DND-41 (cell line): Measurements from ENCODE around the gene ACAN.

Experiments used
- ATAC-seq: fragments of 200-7000 bp; cut with Tn5 transposase; 3 replicates; pipeline ENCODE4 v1.9.1; 2021; ENCODE audit warnings: low read depth; ENCODE audit not compliant: insufficient read depth
- DNase-seq: peaks from one replicate; pipeline ENCODE4 v3.0.0-alpha.2; 2020
- H2AFZ ChIP-seq: 2 replicates; pipeline ENCODE4 v1.6.0; 2012; ENCODE audit warnings: low read depth, low read length
- H3K27ac ChIP-seq: 2 replicates; pipeline ENCODE4 v1.5.1; 2012; ENCODE audit warnings: low read length, inconsistent platforms
- H3K27me3 ChIP-seq: fragments of 200-600 bp; sonication (generic); 2 replicates; pipeline ENCODE4 v1.6.0; 2012; ENCODE audit warnings: low read length, mild to moderate bottlenecking, inconsistent platforms; ENCODE audit not compliant: insufficient read depth, poor library complexity
- H3K36me3 ChIP-seq: 2 replicates; pipeline ENCODE4 v1.5.1; 2012; ENCODE audit warnings: low read length, inconsistent platforms; ENCODE audit not compliant: insufficient read depth
- H3K4me1 ChIP-seq: 2 replicates; pipeline ENCODE4 v1.5.1; 2012; ENCODE audit warnings: mild to moderate bottlenecking, low read length; ENCODE audit not compliant: insufficient read depth
- H3K4me2 ChIP-seq: 2 replicates; pipeline ENCODE4 v1.6.0; 2012; ENCODE audit warnings: mild to moderate bottlenecking, moderate library complexity, low read length, inconsistent platforms; ENCODE audit not compliant: insufficient read depth
- H3K4me3 ChIP-seq, 2 experiments: fragments of 200-600 bp in 1 of 2; shearing (Covaris generic) in 1 of 2; 2 replicates each; pipeline ENCODE4 v1.5.1; 2012 to 2016; ENCODE audit warnings: inconsistent platforms in 2 of 2, low read length in 2 of 2, mild to moderate bottlenecking in 2 of 2, low read depth in 1 of 2, moderate library complexity in 1 of 2
- H3K79me2 ChIP-seq: 2 replicates; pipeline ENCODE4 v1.6.0; 2012; ENCODE audit warnings: low read length, inconsistent platforms; ENCODE audit not compliant: insufficient read depth
- H3K9ac ChIP-seq: 2 replicates; pipeline ENCODE4 v1.6.0; 2012; ENCODE audit warnings: low read depth, mild to moderate bottlenecking, inconsistent platforms, low read length, moderate library complexity
- H3K9me3 ChIP-seq: 2 replicates; pipeline ENCODE4 v1.5.1; 2012; ENCODE audit warnings: low read length, moderate library complexity, mild to moderate bottlenecking, inconsistent platforms; ENCODE audit not compliant: insufficient read depth, severe bottlenecking
- H4K20me1 ChIP-seq: 2 replicates; pipeline ENCODE4 v1.6.0; 2012; ENCODE audit warnings: low read length; ENCODE audit not compliant: insufficient read depth
- EZH2 ChIP-seq: IDR thresholded peaks from 3 replicates; pipeline ENCODE4 v1.6.1; 2012; ENCODE audit warnings: borderline replicate concordance, low read depth, mild to moderate bottlenecking, moderate library complexity, low read length, inconsistent platforms; ENCODE audit not compliant: severe bottlenecking
- TF ChIP-seq, protein P1 (sequence below): IDR thresholded peaks from 2 replicates; pipeline ENCODE4 v1.5.1; 2012; ENCODE audit warnings: borderline replicate concordance, low read length, moderate library complexity, mild to moderate bottlenecking; ENCODE audit not compliant: poor library complexity, severe bottlenecking; ENCODE audit errors: extremely low read depth

ACAN gene

DNA sequence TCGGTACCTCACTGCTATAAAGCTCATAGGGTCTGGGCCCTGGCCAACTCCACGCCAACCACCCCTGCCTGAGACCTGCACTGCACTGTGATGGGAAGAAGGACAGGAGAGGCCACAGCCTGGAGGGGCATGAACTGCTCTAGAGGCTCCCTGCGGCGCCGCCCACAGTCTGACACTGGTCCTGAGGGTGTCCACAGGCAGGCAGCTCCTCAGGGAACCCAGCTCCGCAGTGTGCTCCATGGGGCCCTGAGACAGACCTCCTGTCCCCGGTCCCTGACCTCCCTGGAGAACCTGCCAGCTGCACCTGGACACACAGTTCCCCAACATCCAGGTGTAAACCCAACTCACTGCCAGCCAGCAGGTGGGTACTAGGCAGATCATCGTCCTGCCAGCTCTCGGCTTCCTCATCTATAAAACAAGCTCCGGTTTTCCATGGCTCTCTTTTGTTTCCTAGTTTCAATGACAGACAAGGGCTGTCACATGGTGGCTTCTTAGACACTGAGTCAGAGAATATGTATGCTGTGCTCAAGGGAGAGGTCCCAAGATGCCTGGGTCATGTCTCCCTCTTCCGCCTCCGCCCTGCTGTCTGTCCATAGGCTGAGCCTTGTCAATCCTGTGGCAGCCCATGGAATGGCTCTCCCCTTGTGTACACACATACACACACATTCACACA lies 97.2 kb downstream of the ACAN start:
- peaks cover 71% of the 10 kb centered on the region for H3K36me3 ChIP-seq
- ATAC-seq, result no peak

DNA sequence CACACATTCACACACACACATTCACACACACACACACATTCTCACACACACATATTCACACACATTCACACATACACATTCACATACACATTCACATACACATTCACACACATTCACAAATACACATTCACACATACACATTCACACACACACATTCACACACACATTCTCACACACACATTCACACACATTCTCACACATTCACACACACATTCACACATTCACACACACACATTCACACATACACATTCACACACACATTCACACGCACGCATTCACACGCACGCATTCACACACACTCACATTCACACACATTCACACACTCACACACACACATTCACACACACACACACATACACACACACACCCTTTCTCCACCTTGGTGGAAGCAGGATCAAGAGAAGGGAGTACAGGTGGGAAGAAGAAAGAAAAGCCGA lies 97.8 kb downstream of the ACAN start:
- no peak for DNase-seq
- peaks cover 42% of the 10 kb centered on the region for H4K20me1 ChIP-seq
- no peak overlapping the region for H3K9ac ChIP-seq
- peaks cover 7% of the 10 kb centered on the region; the same call in 1 of the 2 replicates for H3K79me2 ChIP-seq
- no peak for ATAC-seq
- no peak for TF ChIP-seq EZH2
- TF ChIP-seq, protein P1, sequence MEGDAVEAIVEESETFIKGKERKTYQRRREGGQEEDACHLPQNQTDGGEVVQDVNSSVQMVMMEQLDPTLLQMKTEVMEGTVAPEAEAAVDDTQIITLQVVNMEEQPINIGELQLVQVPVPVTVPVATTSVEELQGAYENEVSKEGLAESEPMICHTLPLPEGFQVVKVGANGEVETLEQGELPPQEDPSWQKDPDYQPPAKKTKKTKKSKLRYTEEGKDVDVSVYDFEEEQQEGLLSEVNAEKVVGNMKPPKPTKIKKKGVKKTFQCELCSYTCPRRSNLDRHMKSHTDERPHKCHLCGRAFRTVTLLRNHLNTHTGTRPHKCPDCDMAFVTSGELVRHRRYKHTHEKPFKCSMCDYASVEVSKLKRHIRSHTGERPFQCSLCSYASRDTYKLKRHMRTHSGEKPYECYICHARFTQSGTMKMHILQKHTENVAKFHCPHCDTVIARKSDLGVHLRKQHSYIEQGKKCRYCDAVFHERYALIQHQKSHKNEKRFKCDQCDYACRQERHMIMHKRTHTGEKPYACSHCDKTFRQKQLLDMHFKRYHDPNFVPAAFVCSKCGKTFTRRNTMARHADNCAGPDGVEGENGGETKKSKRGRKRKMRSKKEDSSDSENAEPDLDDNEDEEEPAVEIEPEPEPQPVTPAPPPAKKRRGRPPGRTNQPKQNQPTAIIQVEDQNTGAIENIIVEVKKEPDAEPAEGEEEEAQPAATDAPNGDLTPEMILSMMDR, result no peak
- H3K27ac ChIP-seq, result no peak overlapping the region
- H3K4me2 ChIP-seq, result no peak overlapping the region
- peaks cover 16% of the 10 kb centered on the region for H3K4me1 ChIP-seq
- no peaks in the 10 kb centered on the region for H3K9me3 ChIP-seq
- H2AFZ ChIP-seq, result no peak overlapping the region
- peaks cover 77% of the 10 kb centered on the region for H3K36me3 ChIP-seq
- H3K4me3 ChIP-seq, result no peak overlapping the region
- H3K27me3 ChIP-seq, result no peaks in the 10 kb centered on the region

More for the DNA sequence above, 97.2 kb downstream of the ACAN start:
- peaks cover 39% of the 10 kb centered on the region for H4K20me1 ChIP-seq
- no peak overlapping the region for H3K4me3 ChIP-seq
- H2AFZ ChIP-seq, result no peak overlapping the region
- no peaks in the 10 kb centered on the region for H3K9me3 ChIP-seq
- peaks cover 7% of the 10 kb centered on the region; the same call in 1 of the 2 replicates for H3K79me2 ChIP-seq
- no peak overlapping the region for H3K27ac ChIP-seq
- no peak overlapping the region for H3K9ac ChIP-seq
- no peaks in the 10 kb centered on the region for H3K27me3 ChIP-seq
- DNase-seq, result no peak
- no peak for TF ChIP-seq EZH2
- TF ChIP-seq, protein P1, result no peak
- H3K4me1 ChIP-seq, result peaks cover 19% of the 10 kb centered on the region
- no peak overlapping the region for H3K4me2 ChIP-seq

DNA sequence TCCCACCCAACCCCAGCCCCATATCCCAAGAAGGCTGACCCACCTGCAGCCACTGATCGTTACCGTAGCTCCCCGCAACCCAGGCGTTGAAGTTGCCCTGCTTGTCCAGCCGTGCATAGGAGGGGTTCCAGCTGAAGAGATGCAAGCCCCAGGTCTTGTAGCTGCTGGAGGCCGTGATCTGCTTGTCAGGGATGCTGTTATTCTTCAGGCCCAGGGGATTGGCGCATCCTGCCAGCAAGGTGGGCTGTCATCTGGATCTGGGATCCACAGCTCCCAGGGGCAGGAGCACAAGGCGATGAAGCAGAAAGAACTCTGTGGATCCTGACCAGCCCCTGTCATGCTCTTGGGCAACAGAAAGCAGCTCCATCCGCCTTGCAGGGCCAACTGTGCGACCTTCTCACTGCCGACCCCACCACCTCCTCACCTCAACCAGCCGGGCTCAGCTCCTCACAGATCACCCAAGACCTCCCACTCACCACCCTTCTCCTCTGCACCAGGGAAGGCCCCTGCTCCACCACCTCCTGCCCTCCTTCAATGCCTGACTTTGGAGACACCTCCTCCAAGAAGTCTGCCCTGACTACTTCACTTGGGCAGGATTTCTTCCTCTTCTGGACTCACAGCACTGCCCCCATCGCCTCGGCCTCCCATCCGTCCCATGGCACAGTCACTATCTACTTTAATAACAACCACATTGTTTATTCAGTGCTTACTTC lies 98.4 kb downstream of the ACAN start:
- H3K9me3 ChIP-seq, result no peaks in the 10 kb centered on the region
- H3K4me2 ChIP-seq, result no peak overlapping the region
- TF ChIP-seq, protein P1, result no peak
- H4K20me1 ChIP-seq, result peaks cover 43% of the 10 kb centered on the region
- H2AFZ ChIP-seq, result no peak overlapping the region
- H3K9ac ChIP-seq, result no peak overlapping the region
- H3K27me3 ChIP-seq, result no peaks in the 10 kb centered on the region
- peaks cover 14% of the 10 kb centered on the region for H3K4me1 ChIP-seq
- H3K4me3 ChIP-seq, result no peak overlapping the region
- peaks cover 79% of the 10 kb centered on the region for H3K36me3 ChIP-seq
- DNase-seq (no peak), ATAC-seq (no peak)
- peaks cover 9% of the 10 kb centered on the region; the same call in 1 of the 2 replicates for H3K79me2 ChIP-seq
- H3K27ac ChIP-seq, result no peak overlapping the region
